HepG2 (cell line): Measurements from ENCODE around the gene EXOC3L2. TPM values are rescaled to one million over a fixed set of nuclear protein-coding genes. Genes with fewer than 3 reads are reported as not detected.

Experiments used
- AHR ChIP-seq: IDR thresholded peaks from 2 replicates; pipeline ENCODE4 v1.6.1; 2018; ENCODE audit warnings: missing genetic modification reagents, missing compliant biosample characterization
- ARID5B ChIP-seq: IDR thresholded peaks from 2 replicates; pipeline ENCODE4 v1.4.0; 2020; ENCODE audit warnings: mild to moderate bottlenecking, missing genetic modification reagents
- HBP1 ChIP-seq: IDR thresholded peaks from 2 replicates; pipeline ENCODE4 v1.6.1; 2016; ENCODE audit warnings: low read depth, control low read depth
- HCFC1 ChIP-seq: fragments of 150-350 bp; IDR thresholded peaks from 2 replicates; pipeline ENCODE4 v1.6.1; 2014; ENCODE audit warnings: low read depth, low read length
- HOXD1 ChIP-seq: sonication (generic); formaldehyde crosslinking; IDR thresholded peaks from 2 replicates; pipeline ENCODE4 v1.5.0; 2020; ENCODE audit warnings: missing genetic modification reagents
- JARID2 ChIP-seq: sonication (generic); formaldehyde crosslinking; IDR thresholded peaks from 2 replicates; pipeline ENCODE4 v1.8.1; 2023; ENCODE audit warnings: missing genetic modification reagents, inconsistent platforms; ENCODE audit not compliant: insufficient replicate concordance
- KLF13 ChIP-seq: sonication (generic); formaldehyde crosslinking; IDR thresholded peaks from 2 replicates; pipeline ENCODE4 v1.4.0; 2020; ENCODE audit warnings: mild to moderate bottlenecking, missing genetic modification reagents
- PRDM4 ChIP-seq: sonication (generic); formaldehyde crosslinking; IDR thresholded peaks from 2 replicates; pipeline ENCODE4 v1.9.0; 2021; ENCODE audit warnings: missing genetic modification reagents, borderline replicate concordance
- RARA ChIP-seq: IDR thresholded peaks from 2 replicates; pipeline ENCODE4 v1.6.1; 2016; ENCODE audit warnings: missing genetic modification reagents, missing compliant biosample characterization
- REPIN1 ChIP-seq: sonication (generic); formaldehyde crosslinking; IDR thresholded peaks from 2 replicates; pipeline ENCODE4 v1.8.0; 2022; ENCODE audit warnings: missing genetic modification reagents, low read depth, mild to moderate bottlenecking, borderline replicate concordance
- SSRP1 ChIP-seq: IDR thresholded peaks from 2 replicates; pipeline ENCODE4 v1.6.1; 2016; ENCODE audit warnings: control low read depth
- TMF1 ChIP-seq: sonication (generic); formaldehyde crosslinking; IDR thresholded peaks from 2 replicates; pipeline ENCODE4 v1.8.1; 2022; ENCODE audit warnings: low read depth, missing genetic modification reagents
- ZBTB25 ChIP-seq: IDR thresholded peaks from 2 replicates; pipeline ENCODE4 v1.6.1; 2018; ENCODE audit warnings: missing genetic modification reagents
- ZFYVE20 ChIP-seq: sonication (generic); formaldehyde crosslinking; IDR thresholded peaks from 2 replicates; pipeline ENCODE4 v1.8.0; 2023; ENCODE audit warnings: low read depth, mild to moderate bottlenecking, moderate library complexity, missing genetic modification reagents, borderline replicate concordance
- ZMAT5 ChIP-seq: sonication (generic); formaldehyde crosslinking; IDR thresholded peaks from 2 replicates; pipeline ENCODE4 v1.5.0; 2020; ENCODE audit warnings: mild to moderate bottlenecking, low read depth, missing genetic modification reagents, borderline replicate concordance
- ZNF329 ChIP-seq: sonication (generic); formaldehyde crosslinking; IDR thresholded peaks from 2 replicates; pipeline ENCODE4 v1.9.0; 2021; ENCODE audit warnings: low read depth, mild to moderate bottlenecking, missing genetic modification reagents
- ZNF350 ChIP-seq: sonication (generic); formaldehyde crosslinking; IDR thresholded peaks from 2 replicates; pipeline ENCODE4 v1.4.0; 2020; ENCODE audit warnings: mild to moderate bottlenecking, low read depth, missing genetic modification reagents, borderline replicate concordance
- ZNF639 ChIP-seq: conservative IDR thresholded peaks from 2 replicates; pipeline ENCODE4 v1.6.1; 2018; ENCODE audit warnings: missing genetic modification reagents
- ZNF749 ChIP-seq: sonication (generic); formaldehyde crosslinking; IDR thresholded peaks from 2 replicates; pipeline ENCODE4 v1.8.0; 2022; ENCODE audit warnings: mild to moderate bottlenecking, missing genetic modification reagents, moderate library complexity, borderline replicate concordance
- ZNF839 ChIP-seq: sonication (generic); formaldehyde crosslinking; IDR thresholded peaks from 2 replicates; pipeline ENCODE4 v1.4.0; 2020; ENCODE audit warnings: missing genetic modification reagents, mild to moderate bottlenecking, borderline replicate concordance
- polyA plus RNA-seq, 8 experiments: library from polyadenylated mRNA; depleted of rRNA in 3 of 8; stranded (reverse) in 7 of 8; unstranded in 1 of 8; fragments of >200 nt; fragmentation: Illumina TruSeq in 4 of 8; extraction: Trizol in 4 of 8; gene quantifications; 2 replicates each; pipeline versions ENCODE4 v1.2.1 to v1.2.3, GENCODE V29; 2011 to 2016; ENCODE audit warnings: low read depth in 4 of 8, missing spikeins in 1 of 8, mixed read lengths in 1 of 8; ENCODE audit not compliant: insufficient read depth in 1 of 8
- total RNA-seq, 5 experiments: library from RNA; depleted of rRNA; stranded (reverse); fragments of >200 nt; fragmentation: Illumina TruSeq; extraction: Trizol; gene quantifications; 2 replicates each; pipeline ENCODE4 v1.2.3, GENCODE V29; 2016; ENCODE audit warnings: low read depth in 1 of 5

Gene EXOC3L2
- total and polyA plus RNA-seq, 2 of the 13 experiments (the other 11 are each of a cell fraction or from before 2014, with no cell fraction given): 0.21 TPM; not detected in 1

- TF ChIP-seq HBP1 (CRISPR knock-in tag): no peak
- TF ChIP-seq ZNF329 (CRISPR knock-in tag): no peak
- no peak for TF ChIP-seq HCFC1
- no peak for TF ChIP-seq ZNF839
- no peak for TF ChIP-seq AHR (CRISPR knock-in tag)
- TF ChIP-seq KLF13 (CRISPR knock-in tag): no peak
- TF ChIP-seq RARA (CRISPR knock-in tag): no peak
- no peak for TF ChIP-seq ZFYVE20 (CRISPR knock-in tag)
- TF ChIP-seq HOXD1 (CRISPR knock-in tag): no peak
- no peak for TF ChIP-seq JARID2 (CRISPR knock-in tag)
- TF ChIP-seq ZNF749 (CRISPR knock-in tag): no peak
- TF ChIP-seq ZBTB25 (CRISPR knock-in tag): no peak
- TF ChIP-seq ZMAT5 (CRISPR knock-in tag): no peak
- TF ChIP-seq ARID5B (CRISPR knock-in tag): peak; percentile 46; the same call in 1 of the 2 replicates
- no peak; the same call in 1 of the 2 replicates for TF ChIP-seq ZNF350 (CRISPR knock-in tag)
- no peak for TF ChIP-seq PRDM4 (CRISPR knock-in tag)
- TF ChIP-seq SSRP1 (CRISPR knock-in tag): no peak
- TF ChIP-seq TMF1 (CRISPR knock-in tag): no peak
- TF ChIP-seq ZNF639: no peak
- no peak for TF ChIP-seq REPIN1
These were observed 31.1 kb upstream of the EXOC3L2 start (continued) for GRCh38 chr19:45276284-45276687.
